ENCODE results near the gene EVX1.

DNA sequence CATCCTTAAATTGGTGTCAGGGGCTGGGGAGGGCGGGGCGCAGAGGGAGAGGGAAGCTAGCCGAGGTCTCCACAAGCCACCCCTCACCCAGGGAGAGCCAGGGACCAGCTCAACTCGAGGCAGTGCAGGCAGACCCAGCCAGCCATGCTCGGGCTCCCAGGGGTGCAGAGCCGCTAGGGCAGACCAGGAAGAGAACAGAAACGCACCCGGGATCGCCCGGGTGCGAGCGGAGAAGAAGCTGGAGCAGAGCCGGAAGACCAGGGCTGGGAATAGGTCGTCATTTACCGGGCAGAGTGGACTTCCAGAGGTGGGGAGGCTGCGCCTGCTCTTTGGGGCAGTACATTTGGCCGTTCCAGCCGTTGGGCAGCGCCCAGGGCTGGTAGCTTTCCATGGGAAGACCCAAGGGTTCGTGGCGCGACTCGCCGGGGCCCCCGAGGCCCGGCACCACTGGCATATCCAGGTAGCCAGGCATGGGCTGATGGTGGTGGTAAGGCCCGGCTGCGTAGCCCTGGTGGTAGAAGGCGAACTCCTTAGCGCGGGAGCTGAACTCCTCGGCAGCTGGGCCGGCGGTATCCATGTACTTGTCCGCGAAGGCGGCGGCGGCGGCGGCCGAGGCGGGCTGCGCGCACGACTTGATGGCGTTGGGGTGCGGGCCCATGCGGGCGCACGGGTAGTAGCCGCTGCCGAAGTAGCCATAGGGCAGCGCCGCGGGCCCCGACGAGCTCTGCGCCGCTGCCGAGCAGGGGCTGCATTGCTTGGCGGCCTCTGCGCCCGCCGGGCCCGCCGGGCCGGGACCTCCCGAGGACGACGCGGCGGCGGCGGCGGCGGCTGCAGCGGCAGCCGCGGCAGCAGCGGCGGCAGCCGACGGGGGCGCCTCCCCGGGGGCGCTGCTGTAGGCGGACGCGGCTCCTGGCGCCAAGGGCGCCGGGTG lies 43.5 kb upstream of the EVX1 start:
- TF ChIP-seq EP300 (IDR thresholded peaks at IDR 0.05; ENCODE audit: borderline replicate concordance) (no peak), TCF12 (IDR thresholded peaks at IDR 0.05; ENCODE audit: low read depth) (no peak), RAD21 (IDR thresholded peaks at IDR 0.05; ENCODE audit: low read depth) (no peak), TAF1 (IDR thresholded peaks at IDR 0.05; ENCODE audit: low read depth) (no peak), EGR1 (IDR thresholded peaks at IDR 0.05) (no peak), FOXM1 (IDR thresholded peaks at IDR 0.05; ENCODE audit: borderline replicate concordance, low read depth) (no peak), NFIC (IDR thresholded peaks at IDR 0.05) (no peak), CEBPB (IDR thresholded peaks at IDR 0.05) (no peak)
